ENCODE results near the gene ANKRD34B. TPM values are rescaled to one million over a fixed set of nuclear protein-coding genes. Genes with fewer than 3 reads are reported as not detected.

The ANKRD34B gene
- total RNA-seq (not detected), total RNA-seq (0 to 0.14 (median 0) reads per million in 172 experiments)
- 0.04 TPM for polyA plus RNA-seq (2013, experiment 1 of 2)
- 0.10 TPM for polyA plus RNA-seq (2013, experiment 2 of 2)

- peaks cover 0 to 5% of the 10 kb centered on the region in 2 experiments for H3K9me3 ChIP-seq (ENCODE audit: control insufficient read depth in 1 of 2, insufficient read depth in 1 of 2, low read length in 2 of 2)
- no peak within 1 kb of the TSS for H3K27ac ChIP-seq (ENCODE audit: low read depth in 1 of 2, low read length in 2 of 2)
- no peak for ATAC-seq (ENCODE audit: poor library complexity)
- H3K27me3 Mint-ChIP-seq, result peaks cover 75% of the 10 kb centered on the region
- no peaks in the 10 kb centered on the region for H3K9me3 Mint-ChIP-seq
- POLR2A ChIA-PET, result no interaction called here
- H3K4me3 Mint-ChIP-seq, result no peak within 1 kb of the TSS
- no peaks in the 10 kb centered on the region for H3K4me1 Mint-ChIP-seq (ENCODE audit: low read depth)
- intact Hi-C loops (cut with DNase I, micrococcal nuclease), result no loop called here
- no peak within 1 kb of the TSS for H3K27ac Mint-ChIP-seq
- H3K4me1 ChIP-seq (ENCODE audit: insufficient read depth, low read length), result peaks cover 13% of the 10 kb centered on the region
- H3K36me3 ChIP-seq (ENCODE audit: insufficient read depth, low read length), result no peaks in the 10 kb centered on the region
- H3K4me3 ChIP-seq (ENCODE audit: low read length), result peak within 1 kb of the TSS; percentile 32
- peak in 1 of 14 experiments; percentile 5 for DNase-seq
- H3K36me3 Mint-ChIP-seq (ENCODE audit: low read depth), result no peaks in the 10 kb centered on the region
- no peak for TF ChIP-seq CTCF (IDR thresholded peaks at IDR 0.05)
- H3K27me3 ChIP-seq (ENCODE audit: control insufficient read depth in 1 of 2, insufficient read depth in 2 of 2, low read length in 2 of 2), result peaks cover 45 to 74% of the 10 kb centered on the region in 2 experiments
- CTCF ChIA-PET, result no interaction called here
These were observed at the start of gene ANKRD34B for GRCh38 chr5:80569961-80570786. Gene ANKRD34B (minus strand): TSS chr5:80570280. CDS start chr5:80560019, 10,261 bp downstream.

- Mint-ChIP-seq H3K4me3 (no peak overlapping the region), H3K4me1 (ENCODE audit: low read depth) (no peaks in the 10 kb centered on the region), H3K27me3 (no peaks in the 10 kb centered on the region), H3K27ac (no peak overlapping the region), H3K9me3 (no peaks in the 10 kb centered on the region), H3K36me3 (ENCODE audit: low read depth) (peaks cover 12% of the 10 kb centered on the region)
- no peak overlapping the region for H3K27ac ChIP-seq (ENCODE audit: low read depth in 1 of 2, low read length in 2 of 2)
- no peaks in the 10 kb centered on the region for H3K27me3 ChIP-seq (ENCODE audit: control insufficient read depth in 1 of 2, insufficient read depth in 2 of 2, low read length in 2 of 2)
- no peaks in the 10 kb centered on the region for H3K4me1 ChIP-seq (ENCODE audit: insufficient read depth, low read length)
- ATAC-seq (ENCODE audit: poor library complexity), result no peak
- H3K4me3 ChIP-seq (ENCODE audit: low read length), result no peak overlapping the region
- ChIA-PET CTCF (no interaction called here), POLR2A (no interaction called here)
- no peaks in the 10 kb centered on the region for H3K9me3 ChIP-seq (ENCODE audit: control insufficient read depth in 1 of 2, insufficient read depth in 1 of 2, low read length in 2 of 2)
- TF ChIP-seq CTCF (IDR thresholded peaks at IDR 0.05), result no peak
- intact Hi-C loops (cut with DNase I, micrococcal nuclease), result no loop called here
- DNase-seq, result no peak
- no peaks in the 10 kb centered on the region for H3K36me3 ChIP-seq (ENCODE audit: insufficient read depth, low read length)
These were observed 49.0 kb upstream of the ANKRD34B start for GRCh38 chr5:80619086-80619485.

- Histone ChIP-seq H3K27ac (ENCODE audit: low read depth in 1 of 2, low read length in 2 of 2) (no peak overlapping the region), H3K27me3 (ENCODE audit: control insufficient read depth in 1 of 2, insufficient read depth in 2 of 2, low read length in 2 of 2) (no peaks in the 10 kb centered on the region), H3K36me3 (ENCODE audit: insufficient read depth, low read length) (no peaks in the 10 kb centered on the region), H3K9me3 (ENCODE audit: control insufficient read depth in 1 of 2, insufficient read depth in 1 of 2, low read length in 2 of 2) (no peaks in the 10 kb centered on the region), H3K4me1 (ENCODE audit: insufficient read depth, low read length) (no peaks in the 10 kb centered on the region), H3K4me3 (ENCODE audit: low read length) (no peak overlapping the region)
- ChIA-PET POLR2A (no interaction called here), CTCF (no interaction called here)
- ATAC-seq (ENCODE audit: poor library complexity) (no peak), DNase-seq (no peak)
- intact Hi-C loops (cut with DNase I, micrococcal nuclease), result no loop called here
- Mint-ChIP-seq H3K27me3 (no peaks in the 10 kb centered on the region), H3K36me3 (ENCODE audit: low read depth) (peaks cover 12% of the 10 kb centered on the region), H3K9me3 (no peaks in the 10 kb centered on the region), H3K4me1 (ENCODE audit: low read depth) (no peaks in the 10 kb centered on the region), H3K27ac (no peak overlapping the region), H3K4me3 (no peak overlapping the region)
- TF ChIP-seq CTCF (IDR thresholded peaks at IDR 0.05), result no peak
These were observed 48.4 kb upstream of the ANKRD34B start for GRCh38 chr5:80618438-80618837.

All from CD4-positive, alpha-beta T cell (primary cell).